ENCODE results near the gene AKR1C4.

GRCh38 chr10:5163487-5163886 lies 33.1 kb upstream of the AKR1C4 start:
- TF ChIP-seq, protein P1, sequence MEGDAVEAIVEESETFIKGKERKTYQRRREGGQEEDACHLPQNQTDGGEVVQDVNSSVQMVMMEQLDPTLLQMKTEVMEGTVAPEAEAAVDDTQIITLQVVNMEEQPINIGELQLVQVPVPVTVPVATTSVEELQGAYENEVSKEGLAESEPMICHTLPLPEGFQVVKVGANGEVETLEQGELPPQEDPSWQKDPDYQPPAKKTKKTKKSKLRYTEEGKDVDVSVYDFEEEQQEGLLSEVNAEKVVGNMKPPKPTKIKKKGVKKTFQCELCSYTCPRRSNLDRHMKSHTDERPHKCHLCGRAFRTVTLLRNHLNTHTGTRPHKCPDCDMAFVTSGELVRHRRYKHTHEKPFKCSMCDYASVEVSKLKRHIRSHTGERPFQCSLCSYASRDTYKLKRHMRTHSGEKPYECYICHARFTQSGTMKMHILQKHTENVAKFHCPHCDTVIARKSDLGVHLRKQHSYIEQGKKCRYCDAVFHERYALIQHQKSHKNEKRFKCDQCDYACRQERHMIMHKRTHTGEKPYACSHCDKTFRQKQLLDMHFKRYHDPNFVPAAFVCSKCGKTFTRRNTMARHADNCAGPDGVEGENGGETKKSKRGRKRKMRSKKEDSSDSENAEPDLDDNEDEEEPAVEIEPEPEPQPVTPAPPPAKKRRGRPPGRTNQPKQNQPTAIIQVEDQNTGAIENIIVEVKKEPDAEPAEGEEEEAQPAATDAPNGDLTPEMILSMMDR (IDR thresholded peaks at IDR 0.05; ENCODE audit: insufficient read depth, low read length, poor library complexity, severe bottlenecking): no peak
- no peak for TF ChIP-seq EZH2phosphoT487 (conservative IDR thresholded peaks at IDR 0.05; ENCODE audit: low read length)
